Keratinocyte (primary cell): ENCODE results near the gene SPRR2A.

ENCODE experiments used
- CTCF ChIP-seq, 3 experiments: IDR thresholded peaks in 1 of 3; conservative IDR thresholded peaks in 1 of 3; optimal IDR thresholded peaks in 1 of 3; 2 replicates in 2 of 3; 3 replicates in 1 of 3; pipeline versions ENCODE3 to v1.5.1; 2011; ENCODE audit warnings: low read length in 3 of 3, mild to moderate bottlenecking in 3 of 3, moderate library complexity in 2 of 3, control low read depth in 1 of 3, inconsistent platforms in 1 of 3; ENCODE audit not compliant: insufficient read depth in 2 of 3; ENCODE audit errors: extremely low read depth in 1 of 3
- EZH2 ChIP-seq: IDR thresholded peaks from one replicate; pipeline ENCODE4 v1.6.1; 2012; ENCODE audit warnings: inconsistent platforms, mild to moderate bottlenecking, low read length, moderate library complexity

DNA sequence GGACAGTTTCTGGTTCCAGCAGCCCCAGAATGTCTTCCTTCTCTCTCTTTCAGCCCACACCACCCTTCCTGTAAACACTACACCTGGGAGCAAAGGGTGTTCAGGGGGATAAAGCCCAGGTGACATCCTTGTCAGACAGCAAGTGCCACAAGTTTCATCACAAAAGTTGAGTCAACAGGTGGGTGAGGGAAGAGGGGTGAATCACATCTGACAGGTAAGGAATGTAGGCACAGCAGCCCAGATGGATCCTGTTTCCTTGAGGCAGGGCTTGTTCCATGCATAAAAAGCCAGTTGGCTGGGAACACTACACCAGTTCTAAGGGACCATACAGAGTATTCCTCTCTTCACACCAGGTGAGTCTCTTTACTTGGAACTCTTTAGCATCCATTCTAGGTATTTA is 26.4 kb downstream of the SPRR2A start, which contains the start of gene SPRR1B:
- TF ChIP-seq CTCF (optimal IDR thresholded peaks at IDR 0.05 in 1 of 3, IDR thresholded peaks at IDR 0.05 in 1 of 3, conservative IDR thresholded peaks at IDR 0.05 in 1 of 3; ENCODE audit: extremely low read depth in 1 of 3, insufficient read depth in 2 of 3, low read length in 3 of 3) (no peak), EZH2 (no peak)
